ENCODE measurements around the gene CANX. TPM values are rescaled to one million over a fixed set of nuclear protein-coding genes. Genes with fewer than 3 reads are reported as not detected.

CANX gene
- polyA plus RNA-seq, 2 of the 4 experiments (the other 2 are of a cell fraction), result 433 to 1,000 TPM

DNA sequence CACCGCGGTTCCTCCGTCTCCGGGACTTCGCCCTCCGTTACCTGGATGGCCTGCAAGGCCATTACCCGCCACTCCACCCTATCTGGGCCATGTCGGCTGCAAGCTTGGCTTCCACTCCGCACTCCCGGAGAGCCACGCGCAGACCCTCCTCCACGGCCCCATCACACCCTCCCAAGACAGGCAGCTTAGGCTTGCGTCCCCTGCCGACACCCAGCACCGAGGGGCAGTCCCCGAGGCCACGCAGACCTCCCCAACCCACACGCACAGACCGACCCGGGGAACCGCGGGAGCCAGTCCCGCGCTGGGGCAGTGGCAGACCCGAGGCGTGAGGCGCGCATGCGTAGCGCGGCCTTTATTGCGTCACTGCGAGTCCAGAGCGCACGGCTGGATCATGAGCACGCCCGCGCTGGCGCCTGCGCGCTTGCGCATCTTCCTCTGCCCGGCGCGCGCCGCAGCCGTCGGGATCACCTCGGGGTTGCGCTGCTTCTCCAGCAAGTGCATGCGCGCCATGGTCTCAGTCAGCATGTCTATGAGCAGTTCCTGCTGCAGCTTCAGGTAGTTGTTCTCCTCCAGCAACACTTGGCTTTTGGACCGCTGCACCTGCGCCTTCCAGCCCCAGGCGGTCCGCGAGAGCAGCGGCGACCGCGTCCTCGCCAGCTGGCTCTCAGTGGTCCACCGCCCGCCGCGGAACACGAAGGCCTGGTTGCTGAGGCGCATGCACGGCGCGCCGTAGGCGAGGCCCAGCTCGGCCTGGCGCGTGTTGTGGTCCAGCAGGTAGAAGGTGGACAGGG is 20.3 kb upstream of the CANX start:
- POLR2A ChIA-PET, result interaction anchor here (0.6 to 3.3 kb wide), 5 partner anchors 9 to 55 kb away, joined by 3 to 15 read pairs (median 5); partner anchors contain the start of genes HNRNPH1 and MAML1
- Histone ChIP-seq H3K27ac (peak overlapping the region; percentile 90 to 91), H3K4me3 (peak overlapping the region; percentile 74), H3K4me1 (peaks cover 38% of the 10 kb centered on the region), H3K4me2 (peak overlapping the region; percentile 83), H3K9me3 (no peaks in the 10 kb centered on the region)
- FAIRE-seq (no peak), ATAC-seq (peak; percentile 88 to 94), DNase-seq (ENCODE audit: low read depth in 1 of 2, low spot score in 1 of 2) (peak; percentile 89 to 96)
- CTCF ChIA-PET, result interaction anchor here (1.0 to 1.8 kb wide), 4 partner anchors 15 to 55 kb away, joined by 3 to 6 read pairs (median 4); partner anchors contain the start of gene HNRNPH1
- WGBS (ENCODE audit: missing lambda C conversion rate), result 16% methylated on average over 24 of the region's 78 CpGs
- TF ChIP-seq JUNB (IDR thresholded peaks at IDR 0.05) (no peak), E2F6 (IDR thresholded peaks at IDR 0.05; ENCODE audit: borderline replicate concordance, low read depth) (peak; percentile 96), TP53 (CRISPR knock-in tag; IDR thresholded peaks at IDR 0.05) (peak; percentile 62; the same call in 1 of the 2 replicates), ATOH8 (CRISPR knock-in tag; IDR thresholded peaks at IDR 0.05; ENCODE audit: low read depth) (peak; percentile 66; the same call in 1 of the 2 replicates), HOXB5 (CRISPR knock-in tag; IDR thresholded peaks at IDR 0.05) (peak; percentile 50; the same call in 1 of the 2 replicates), EHF (CRISPR knock-in tag; IDR thresholded peaks at IDR 0.05) (no peak), NPAS2 (CRISPR knock-in tag; IDR thresholded peaks at IDR 0.05; ENCODE audit: borderline replicate concordance) (no peak), POLR2AphosphoS2 (conservative IDR thresholded peaks at IDR 0.05; ENCODE audit: low read length) (no peak), PHF8 (IDR thresholded peaks at IDR 0.05; ENCODE audit: borderline replicate concordance, low read depth) (peak; percentile 66), POLR2A (IDR thresholded peaks at IDR 0.05; ENCODE audit: low read length) (peak; percentile 95), HOXB13 (CRISPR knock-in tag; IDR thresholded peaks at IDR 0.05; ENCODE audit: low read depth) (0 out of 2 replicates have a peak, but pooled peaks have one; percentile 24), CBX8 (IDR thresholded peaks at IDR 0.05) (no peak), NFE2L2 (conservative IDR thresholded peaks at IDR 0.05; ENCODE audit: low read length) (no peak), MYC (IDR thresholded peaks at IDR 0.05; ENCODE audit: borderline replicate concordance, low read length) (no peak), BCL3 (IDR thresholded peaks at IDR 0.05) (peak; percentile 83; the same call in 2 of the 3 replicates), PBX3 (IDR thresholded peaks at IDR 0.05) (no peak), GATA3 (IDR thresholded peaks at IDR 0.05; ENCODE audit: borderline replicate concordance) (no peak), SMC3 (IDR thresholded peaks at IDR 0.05) (0 out of 3 replicates have a peak, but pooled peaks have one; percentile 8), RNF2 (IDR thresholded peaks at IDR 0.05; ENCODE audit: borderline replicate concordance, low read depth) (0 out of 2 replicates have a peak, but pooled peaks have one; percentile 63), RCOR1 (IDR thresholded peaks at IDR 0.05; ENCODE audit: low read depth, low read length) (no peak), CEBPB (IDR thresholded peaks at IDR 0.05) (peak; percentile 78 to 92; a peak in 3 of 4 replicates), JUN (IDR thresholded peaks at IDR 0.05) (peak; percentile 74 to 85; a peak in 3 of 5 replicates), FOSL2 (IDR thresholded peaks at IDR 0.05) (no peak), FOSL2 (CRISPR knock-in tag; IDR thresholded peaks at IDR 0.05) (peak; percentile 61)
- TF ChIP-seq, protein P1, sequence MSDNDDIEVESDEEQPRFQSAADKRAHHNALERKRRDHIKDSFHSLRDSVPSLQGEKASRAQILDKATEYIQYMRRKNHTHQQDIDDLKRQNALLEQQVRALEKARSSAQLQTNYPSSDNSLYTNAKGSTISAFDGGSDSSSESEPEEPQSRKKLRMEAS (IDR thresholded peaks at IDR 0.05), result peak; percentile 96
